ENCODE measurements around the gene KCNIP4.

DNA sequence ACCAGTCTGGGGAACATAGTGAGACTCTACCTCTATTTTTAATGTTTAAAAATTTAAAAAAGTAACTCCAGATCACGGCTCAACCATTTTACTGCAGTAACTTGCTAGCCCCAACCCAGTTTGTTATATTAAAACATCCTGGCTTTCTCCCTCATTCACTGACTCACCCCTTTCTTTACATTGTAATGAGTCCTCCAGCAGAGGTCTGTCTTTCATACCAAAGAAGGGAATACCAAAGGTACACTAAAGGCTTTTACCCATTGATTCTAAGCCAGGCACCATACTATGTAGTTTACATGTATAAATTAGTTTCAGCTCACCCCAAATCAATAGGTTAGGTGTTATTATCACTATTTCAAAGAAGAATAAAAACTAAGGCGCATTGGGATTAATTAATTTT is 961.4 kb downstream of the KCNIP4 start:
- TF ChIP-seq, protein P1, sequence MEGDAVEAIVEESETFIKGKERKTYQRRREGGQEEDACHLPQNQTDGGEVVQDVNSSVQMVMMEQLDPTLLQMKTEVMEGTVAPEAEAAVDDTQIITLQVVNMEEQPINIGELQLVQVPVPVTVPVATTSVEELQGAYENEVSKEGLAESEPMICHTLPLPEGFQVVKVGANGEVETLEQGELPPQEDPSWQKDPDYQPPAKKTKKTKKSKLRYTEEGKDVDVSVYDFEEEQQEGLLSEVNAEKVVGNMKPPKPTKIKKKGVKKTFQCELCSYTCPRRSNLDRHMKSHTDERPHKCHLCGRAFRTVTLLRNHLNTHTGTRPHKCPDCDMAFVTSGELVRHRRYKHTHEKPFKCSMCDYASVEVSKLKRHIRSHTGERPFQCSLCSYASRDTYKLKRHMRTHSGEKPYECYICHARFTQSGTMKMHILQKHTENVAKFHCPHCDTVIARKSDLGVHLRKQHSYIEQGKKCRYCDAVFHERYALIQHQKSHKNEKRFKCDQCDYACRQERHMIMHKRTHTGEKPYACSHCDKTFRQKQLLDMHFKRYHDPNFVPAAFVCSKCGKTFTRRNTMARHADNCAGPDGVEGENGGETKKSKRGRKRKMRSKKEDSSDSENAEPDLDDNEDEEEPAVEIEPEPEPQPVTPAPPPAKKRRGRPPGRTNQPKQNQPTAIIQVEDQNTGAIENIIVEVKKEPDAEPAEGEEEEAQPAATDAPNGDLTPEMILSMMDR (IDR thresholded peaks at IDR 0.05): no peak
- TF ChIP-seq POLR2A (IDR thresholded peaks at IDR 0.05; ENCODE audit: low read depth) (no peak), EP300 (IDR thresholded peaks at IDR 0.05) (no peak), POLR2AphosphoS5 (IDR thresholded peaks at IDR 0.05) (no peak)

Data from esophagus muscularis mucosa (tissue), 4 donors.